Breast epithelium (tissue), 3 donors: Measurements from ENCODE around the gene A3GALT2.

Experiments used
- POLR2A ChIP-seq: fragments of 450-650 bp; IDR thresholded peaks from one replicate; pipeline ENCODE4 v1.6.1; 2016; ENCODE audit warnings: antibody characterized with exemption, mild to moderate bottlenecking, moderate library complexity
- POLR2AphosphoS5 ChIP-seq, 3 donors: sonication (generic); formaldehyde crosslinking; IDR thresholded peaks; one replicate each; pipeline ENCODE4 v1.6.1; 2017; ENCODE audit warnings: antibody characterized with exemption in 3 of 3
- TF ChIP-seq, protein P1 (sequence below), 3 donors: fragments of 450-650 bp; IDR thresholded peaks; one replicate each; pipeline ENCODE4 v1.5.1; 2016 to 2017; ENCODE audit warnings: antibody characterized with exemption in 3 of 3, mild to moderate bottlenecking in 3 of 3, moderate library complexity in 3 of 3

DNA sequence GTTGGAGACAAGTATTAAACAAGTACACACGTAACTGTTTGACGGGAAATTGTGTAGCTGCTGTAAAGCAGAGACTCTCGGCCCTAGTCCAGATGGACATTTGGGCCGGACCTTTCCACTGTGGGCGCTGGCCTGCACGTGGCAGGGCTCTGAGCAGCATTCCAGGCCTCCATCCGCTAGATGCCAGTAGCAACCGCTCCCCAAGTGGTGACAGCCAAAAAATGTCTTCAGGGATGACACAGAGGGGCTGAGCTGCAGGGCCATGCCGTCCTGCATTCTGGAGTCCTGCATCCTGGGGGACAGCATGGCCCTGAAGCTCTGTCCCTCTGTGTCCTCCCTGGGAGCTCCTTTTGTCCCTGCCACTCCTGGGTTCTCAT is 24.8 kb downstream of the A3GALT2 start:
- TF ChIP-seq, protein P1, sequence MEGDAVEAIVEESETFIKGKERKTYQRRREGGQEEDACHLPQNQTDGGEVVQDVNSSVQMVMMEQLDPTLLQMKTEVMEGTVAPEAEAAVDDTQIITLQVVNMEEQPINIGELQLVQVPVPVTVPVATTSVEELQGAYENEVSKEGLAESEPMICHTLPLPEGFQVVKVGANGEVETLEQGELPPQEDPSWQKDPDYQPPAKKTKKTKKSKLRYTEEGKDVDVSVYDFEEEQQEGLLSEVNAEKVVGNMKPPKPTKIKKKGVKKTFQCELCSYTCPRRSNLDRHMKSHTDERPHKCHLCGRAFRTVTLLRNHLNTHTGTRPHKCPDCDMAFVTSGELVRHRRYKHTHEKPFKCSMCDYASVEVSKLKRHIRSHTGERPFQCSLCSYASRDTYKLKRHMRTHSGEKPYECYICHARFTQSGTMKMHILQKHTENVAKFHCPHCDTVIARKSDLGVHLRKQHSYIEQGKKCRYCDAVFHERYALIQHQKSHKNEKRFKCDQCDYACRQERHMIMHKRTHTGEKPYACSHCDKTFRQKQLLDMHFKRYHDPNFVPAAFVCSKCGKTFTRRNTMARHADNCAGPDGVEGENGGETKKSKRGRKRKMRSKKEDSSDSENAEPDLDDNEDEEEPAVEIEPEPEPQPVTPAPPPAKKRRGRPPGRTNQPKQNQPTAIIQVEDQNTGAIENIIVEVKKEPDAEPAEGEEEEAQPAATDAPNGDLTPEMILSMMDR (IDR thresholded peaks at IDR 0.05): no peak
- TF ChIP-seq POLR2A: no peak
- TF ChIP-seq POLR2AphosphoS5 (IDR thresholded peaks at IDR 0.05): no peak
